Esophagus muscularis mucosa (tissue), 4 donors: ENCODE measurements around the gene ZNF836. TPM values are rescaled to one million over a fixed set of nuclear protein-coding genes. Genes with fewer than 3 reads are reported as not detected.

Experiments used
- DNase-seq: peaks from one replicate; pipeline ENCODE4 v3.0.0-alpha.2; 2017; ENCODE audit errors: extremely low spot score
- H3K27ac ChIP-seq, 4 donors: fragments of 200-600 bp; sonication (generic); replicated peaks in 1 of 4; 1 replicate in 3 of 4; 2 replicates in 1 of 4; pipeline ENCODE4 v1.5.1; 2016 to 2019; ENCODE audit warnings: mild to moderate bottlenecking in 1 of 4
- H3K27me3 ChIP-seq, 4 donors: fragments of 200-600 bp; sonication (generic); one replicate each; pipeline versions ENCODE4 v1.5.1 to v1.6.0; 2016 to 2019
- H3K36me3 ChIP-seq, 4 donors: fragments of 200-600 bp; sonication (generic); one replicate each; pipeline ENCODE4 v1.5.1; 2016 to 2019
- H3K4me1 ChIP-seq, 4 donors: fragments of 200-600 bp; sonication (generic); one replicate each; pipeline ENCODE4 v1.5.1; 2016 to 2019
- H3K4me3 ChIP-seq, 4 donors: fragments of 200-600 bp; sonication (generic); 1 replicate in 2 of 4; 2 replicates in 2 of 4; pipeline ENCODE4 v1.5.1; 2016 to 2019; ENCODE audit warnings: mild to moderate bottlenecking in 4 of 4, moderate library complexity in 1 of 4
- H3K9me3 ChIP-seq, 4 donors: fragments of 200-600 bp; sonication (generic); 1 replicate in 3 of 4; 2 replicates in 1 of 4; pipeline ENCODE4 v1.5.1; 2016 to 2019
- EP300 ChIP-seq: sonication (generic); formaldehyde crosslinking; IDR thresholded peaks from one replicate; pipeline ENCODE4 v1.6.1; 2017; ENCODE audit warnings: antibody characterized with exemption
- POLR2A ChIP-seq: fragments of 450-650 bp; IDR thresholded peaks from one replicate; pipeline ENCODE4 v1.6.1; 2017; ENCODE audit warnings: antibody characterized with exemption, moderate library complexity, mild to moderate bottlenecking, low read depth
- POLR2AphosphoS5 ChIP-seq, 2 donors: sonication (generic); formaldehyde crosslinking; IDR thresholded peaks; one replicate each; pipeline ENCODE4 v1.6.1; 2017; ENCODE audit warnings: antibody characterized with exemption in 2 of 2
- WGBS: methylation state at CpG from one replicate; pipeline ENCODE4 v1.1.5; 2018; 5-methylcytosine and 5-hydroxymethylcytosine counted together
- intact Hi-C: fragments of 100-400 bp; cut with DNase I; formaldehyde crosslinking; loops from one replicate; pipeline ENCODE4 v1.15.1; 2023
- small RNA-seq, 3 donors: library from RNA; depleted of rRNA; stranded (forward); fragments of <200 nt; gene quantifications; one replicate each; pipeline ENCODE3, GENCODE V24; 2016
- total RNA-seq, 4 donors: library from RNA; depleted of rRNA; stranded (reverse); fragments of >200 nt; gene quantifications; one replicate each; pipeline versions ENCODE4 v1.1.0 to v1.2.1, GENCODE V29; 2016
- TF ChIP-seq, protein P1 (sequence below), 3 experiments: fragments of 200-600 bp in 2 of 3; fragments of 450-650 bp in 1 of 3; sonication (generic) in 2 of 3; IDR thresholded peaks; one replicate each; pipeline ENCODE4 v1.5.1; 2017 to 2019; ENCODE audit warnings: antibody characterized with exemption in 3 of 3, mild to moderate bottlenecking in 2 of 3, moderate library complexity in 1 of 3

ZNF836 gene
- total RNA-seq, 4 donors from 2014 or later = 5.8 to 13.1 (median 9.1) TPM

DNA sequence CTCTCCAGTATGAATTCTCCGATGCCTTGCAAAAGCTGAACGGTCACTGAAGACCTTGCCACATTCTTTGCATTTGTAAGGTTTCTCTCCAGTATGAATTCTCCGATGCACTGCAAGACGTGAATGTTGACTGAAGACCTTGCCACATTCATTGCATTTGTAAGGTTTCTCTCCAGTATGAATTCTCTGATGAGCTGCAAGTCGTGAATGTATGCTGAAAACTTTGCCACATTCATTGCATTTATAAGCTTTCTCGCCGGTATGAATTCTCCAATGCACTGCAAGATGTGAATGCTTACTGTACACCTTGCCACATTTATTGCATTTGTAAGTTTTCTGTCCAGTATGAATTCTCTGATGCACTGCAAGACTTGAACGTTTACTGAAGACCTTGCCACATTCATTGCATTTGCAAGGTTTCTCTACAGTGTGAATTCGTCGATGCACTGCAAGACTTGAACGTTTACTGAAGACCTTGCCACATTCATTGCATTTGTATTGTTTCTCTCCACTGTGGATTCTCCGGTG lies 55.8 kb downstream of the ZNF836 start:
- Histone ChIP-seq H3K36me3 (peaks cover 43 to 64% (median 55%) of the 10 kb centered on the region in 4 donors), H3K4me1 (no peaks in the 10 kb centered on the region), H3K27ac (no peak overlapping the region), H3K27me3 (no peaks in the 10 kb centered on the region), H3K4me3 (no peak overlapping the region), H3K9me3 (peaks cover 32 to 100% (median 95%) of the 10 kb centered on the region in 4 donors)
- intact Hi-C loops = no loop called here
- TF ChIP-seq, protein P1, sequence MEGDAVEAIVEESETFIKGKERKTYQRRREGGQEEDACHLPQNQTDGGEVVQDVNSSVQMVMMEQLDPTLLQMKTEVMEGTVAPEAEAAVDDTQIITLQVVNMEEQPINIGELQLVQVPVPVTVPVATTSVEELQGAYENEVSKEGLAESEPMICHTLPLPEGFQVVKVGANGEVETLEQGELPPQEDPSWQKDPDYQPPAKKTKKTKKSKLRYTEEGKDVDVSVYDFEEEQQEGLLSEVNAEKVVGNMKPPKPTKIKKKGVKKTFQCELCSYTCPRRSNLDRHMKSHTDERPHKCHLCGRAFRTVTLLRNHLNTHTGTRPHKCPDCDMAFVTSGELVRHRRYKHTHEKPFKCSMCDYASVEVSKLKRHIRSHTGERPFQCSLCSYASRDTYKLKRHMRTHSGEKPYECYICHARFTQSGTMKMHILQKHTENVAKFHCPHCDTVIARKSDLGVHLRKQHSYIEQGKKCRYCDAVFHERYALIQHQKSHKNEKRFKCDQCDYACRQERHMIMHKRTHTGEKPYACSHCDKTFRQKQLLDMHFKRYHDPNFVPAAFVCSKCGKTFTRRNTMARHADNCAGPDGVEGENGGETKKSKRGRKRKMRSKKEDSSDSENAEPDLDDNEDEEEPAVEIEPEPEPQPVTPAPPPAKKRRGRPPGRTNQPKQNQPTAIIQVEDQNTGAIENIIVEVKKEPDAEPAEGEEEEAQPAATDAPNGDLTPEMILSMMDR (IDR thresholded peaks at IDR 0.05) = no peak
- TF ChIP-seq POLR2AphosphoS5 (IDR thresholded peaks at IDR 0.05) (no peak), EP300 (no peak), POLR2A (no peak)
- no peak for DNase-seq
- WGBS = 95% methylated on average over 12 of the region's 12 CpGs

DNA sequence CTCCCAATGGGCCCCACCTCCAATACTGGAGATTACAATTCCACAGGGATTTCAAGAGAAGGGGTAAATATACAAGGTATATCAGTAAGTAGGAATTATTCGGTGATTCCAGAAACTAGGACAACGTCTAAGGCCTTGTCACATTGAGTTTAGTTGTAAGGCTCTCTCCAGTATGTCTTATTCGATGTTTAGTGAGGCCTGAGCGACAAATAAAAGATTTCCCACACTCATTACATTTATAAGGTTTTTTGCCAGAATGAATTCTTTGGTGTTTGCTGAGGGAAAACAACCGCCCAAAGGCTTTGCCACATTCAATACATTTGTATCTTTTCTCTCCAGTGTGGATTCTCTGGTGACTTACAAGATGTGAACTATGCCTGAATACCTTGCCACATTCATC lies 56.7 kb downstream of the ZNF836 start:
- no peak for TF ChIP-seq POLR2A
- TF ChIP-seq EP300 = no peak
- Histone ChIP-seq H3K27me3 (no peaks in the 10 kb centered on the region), H3K9me3 (peaks cover 32 to 100% (median 95%) of the 10 kb centered on the region in 4 donors), H3K36me3 (peaks cover 36 to 55% (median 47%) of the 10 kb centered on the region in 4 donors), H3K4me1 (no peaks in the 10 kb centered on the region), H3K27ac (no peak overlapping the region), H3K4me3 (no peak overlapping the region)
- intact Hi-C loops = no loop called here
- 98% methylated on average over 5 of the region's 5 CpGs for WGBS
- no peak for DNase-seq

DNA sequence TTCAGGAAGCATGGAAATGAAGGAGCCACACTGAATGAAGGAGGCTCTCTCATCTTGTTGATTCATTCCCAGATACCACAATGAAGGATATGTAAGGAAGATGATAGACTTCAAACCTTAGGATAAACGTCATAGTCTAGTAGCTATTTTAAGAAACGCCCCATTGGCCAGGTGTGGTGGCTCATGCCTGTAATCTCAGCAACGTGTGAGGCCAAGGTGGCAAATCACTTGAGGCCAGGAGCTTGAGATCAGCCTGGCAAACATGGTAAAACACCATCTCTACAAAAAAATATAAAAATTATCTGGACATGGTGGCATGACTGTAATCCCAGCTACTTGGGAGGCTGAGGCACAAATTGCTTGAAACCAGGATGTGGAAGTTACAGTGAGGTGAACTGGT lies 58.8 kb downstream of the ZNF836 start:
- Histone ChIP-seq H3K4me3 (no peak overlapping the region), H3K9me3 (peaks cover 15 to 86% (median 81%) of the 10 kb centered on the region in 4 donors), H3K4me1 (no peaks in the 10 kb centered on the region), H3K36me3 (peaks cover 19 to 34% (median 28%) of the 10 kb centered on the region in 4 donors), H3K27me3 (no peaks in the 10 kb centered on the region), H3K27ac (no peak overlapping the region)
- WGBS = 86% methylated on average over 3 of the region's 3 CpGs
- intact Hi-C loops = no loop called here
- TF ChIP-seq EP300 (no peak), POLR2AphosphoS5 (IDR thresholded peaks at IDR 0.05) (no peak), POLR2A (no peak)
- TF ChIP-seq, protein P1 (IDR thresholded peaks at IDR 0.05) = no peak
- no peak for DNase-seq

DNA sequence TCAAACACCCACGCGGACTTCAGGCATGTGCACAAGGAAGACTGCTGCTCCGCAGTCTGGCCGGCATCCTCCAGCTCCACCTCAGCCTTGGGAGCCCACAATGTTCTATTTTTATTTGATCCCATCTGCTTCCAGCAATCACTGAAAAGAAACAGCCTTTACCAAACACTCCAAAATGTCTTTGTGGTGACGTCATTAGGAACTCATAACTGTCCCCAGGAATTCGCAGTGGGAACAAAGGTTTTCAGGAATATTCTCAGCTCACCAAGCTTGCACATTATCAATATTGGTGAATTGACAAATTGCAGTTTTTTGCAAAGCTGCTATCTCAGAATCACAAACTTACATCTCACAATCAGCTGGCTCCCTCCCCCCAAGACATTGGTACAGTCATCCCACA lies 60.6 kb downstream of the ZNF836 start:
- H3K27ac ChIP-seq = no peak overlapping the region
- H3K4me1 ChIP-seq = no peaks in the 10 kb centered on the region
- peaks cover 5 to 16% (median 10%) of the 10 kb centered on the region in 4 donors for H3K36me3 ChIP-seq
- H3K4me3 ChIP-seq = no peak overlapping the region
- no peak for TF ChIP-seq EP300
- TF ChIP-seq, protein P1 (IDR thresholded peaks at IDR 0.05) = no peak
- TF ChIP-seq POLR2AphosphoS5 (IDR thresholded peaks at IDR 0.05) = no peak
- TF ChIP-seq POLR2A = no peak
- no peaks in the 10 kb centered on the region for H3K27me3 ChIP-seq
- H3K9me3 ChIP-seq = peaks cover 11 to 69% (median 63%) of the 10 kb centered on the region in 4 donors
- WGBS = 95% methylated on average over 6 of the region's 6 CpGs
- intact Hi-C loops = no loop called here
- no peak for DNase-seq

Small RNAs within 50 kb of the gene (small RNA-seq; reads per million reads assigned to genes)
- 0 reads per million in 3 donors for gene RPL37P23

Other genes starting within 250 kb of the ZNF836 start
- 1 to 10 TPM; 4.2 to 8.3 (median 5.5) TPM for gene ZNF613, start 244.1 kb downstream of the ZNF836 start, total RNA-seq
- 10 to 100 TPM in 3 of 4 donors, 1 to 10 TPM in 1; 9.2 to 14.6 (median 12.7) TPM for gene ZNF350, start 184.8 kb downstream of the ZNF836 start, total RNA-seq
- gene ZNF615, start 163.4 kb downstream of the ZNF836 start, total RNA-seq = 10 to 100 TPM; 13.4 to 17.6 (median 15.2) TPM
- gene ZNF614, start 143.2 kb downstream of the ZNF836 start, total RNA-seq = 10 to 100 TPM in 1 of 4 donors, 1 to 10 TPM in 3; 5.8 to 10.3 (median 7.7) TPM
- 10 to 100 TPM in 1 of 4 donors, 1 to 10 TPM in 3; 8.6 to 10.1 (median 9.2) TPM for gene ZNF432, start 122.8 kb downstream of the ZNF836 start, total RNA-seq
- gene ZNF841, start 75.9 kb downstream of the ZNF836 start, total RNA-seq = 10 to 100 TPM; 11.3 to 13.7 (median 12.5) TPM
- 1 to 10 TPM; 3.0 to 6.6 (median 4.3) TPM for gene ZNF616, start 31.7 kb downstream of the ZNF836 start, total RNA-seq
- gene PPP2R1A, start 18.4 kb upstream of the ZNF836 start, total RNA-seq = 100 to 1,000 TPM; 192 to 304 (median 221) TPM
- 10 to 100 TPM in 2 of 4 donors, 1 to 10 TPM in 2; 8.3 to 13.9 (median 10.8) TPM for gene ZNF766, start 98.0 kb upstream of the ZNF836 start, total RNA-seq
- gene ZNF480, start 125.5 kb upstream of the ZNF836 start, total RNA-seq = 1 to 10 TPM; 6.0 to 10.0 (median 7.2) TPM
- 1 to 10 TPM; 1.3 to 3.2 (median 2.2) TPM for gene ZNF610, start 164.6 kb upstream of the ZNF836 start, total RNA-seq
- 10 to 100 TPM; 16.8 to 30.3 (median 28.1) TPM for gene ZNF880, start 198.3 kb upstream of the ZNF836 start, total RNA-seq
- gene ZNF528, start 226.2 kb upstream of the ZNF836 start, total RNA-seq = 10 to 100 TPM; 12.2 to 17.4 (median 13.2) TPM